Testis (tissue), 2 donors: Measurements from ENCODE around the gene SIK3.

ENCODE experiments used
- CTCF ChIP-seq, 3 experiments: fragments of 450-650 bp in 2 of 3; fragments of 200-600 bp in 1 of 3; sonication (generic) in 1 of 3; IDR thresholded peaks; one replicate each; pipeline ENCODE4 v1.5.1; 2016 to 2019; ENCODE audit warnings: antibody characterized with exemption in 3 of 3, mild to moderate bottlenecking in 2 of 3, moderate library complexity in 1 of 3
- POLR2A ChIP-seq: fragments of 450-650 bp; IDR thresholded peaks from one replicate; pipeline ENCODE4 v1.6.1; 2017; ENCODE audit warnings: antibody characterized with exemption, mild to moderate bottlenecking, moderate library complexity

- no peak for TF ChIP-seq CTCF (IDR thresholded peaks at IDR 0.05)
- TF ChIP-seq POLR2A, result no peak
Measured at GRCh38 chr11:116888884-116889549, 209.2 kb downstream of the SIK3 start.
